ENCODE results near the gene VPS37C.
"Not testable (repeated sequence)": the region's sequence is repeated elsewhere in the genome, so short reads cannot be mapped to it uniquely, and the experiment has no call there.

The VPS37C gene

DNA sequence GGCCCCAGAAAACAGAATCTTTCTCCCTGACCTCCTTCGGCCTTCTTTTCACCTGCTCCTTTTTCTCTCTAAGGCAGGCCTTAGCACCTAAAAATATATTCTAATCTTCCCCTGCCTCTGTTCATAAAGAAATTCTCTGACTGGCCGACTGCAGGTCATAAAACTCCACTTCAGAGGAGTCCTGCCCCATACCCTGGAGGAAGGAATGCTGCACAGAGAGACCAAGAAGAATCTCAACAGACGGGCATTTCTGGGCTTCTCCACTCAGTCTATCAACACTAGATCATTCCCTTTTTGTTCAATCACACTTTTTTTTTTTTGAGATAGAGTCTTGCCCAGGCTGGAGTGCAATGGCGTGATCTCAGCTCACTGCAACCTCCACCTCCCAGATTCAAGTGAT is 22.4 kb upstream of the VPS37C start:
- H3K27ac ChIP-seq: no peak overlapping the region
- no peak for TF ChIP-seq ZFX (IDR thresholded peaks at IDR 0.05; ENCODE audit: borderline replicate concordance)
- TF ChIP-seq, protein P1, sequence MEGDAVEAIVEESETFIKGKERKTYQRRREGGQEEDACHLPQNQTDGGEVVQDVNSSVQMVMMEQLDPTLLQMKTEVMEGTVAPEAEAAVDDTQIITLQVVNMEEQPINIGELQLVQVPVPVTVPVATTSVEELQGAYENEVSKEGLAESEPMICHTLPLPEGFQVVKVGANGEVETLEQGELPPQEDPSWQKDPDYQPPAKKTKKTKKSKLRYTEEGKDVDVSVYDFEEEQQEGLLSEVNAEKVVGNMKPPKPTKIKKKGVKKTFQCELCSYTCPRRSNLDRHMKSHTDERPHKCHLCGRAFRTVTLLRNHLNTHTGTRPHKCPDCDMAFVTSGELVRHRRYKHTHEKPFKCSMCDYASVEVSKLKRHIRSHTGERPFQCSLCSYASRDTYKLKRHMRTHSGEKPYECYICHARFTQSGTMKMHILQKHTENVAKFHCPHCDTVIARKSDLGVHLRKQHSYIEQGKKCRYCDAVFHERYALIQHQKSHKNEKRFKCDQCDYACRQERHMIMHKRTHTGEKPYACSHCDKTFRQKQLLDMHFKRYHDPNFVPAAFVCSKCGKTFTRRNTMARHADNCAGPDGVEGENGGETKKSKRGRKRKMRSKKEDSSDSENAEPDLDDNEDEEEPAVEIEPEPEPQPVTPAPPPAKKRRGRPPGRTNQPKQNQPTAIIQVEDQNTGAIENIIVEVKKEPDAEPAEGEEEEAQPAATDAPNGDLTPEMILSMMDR (IDR thresholded peaks at IDR 0.05): no peak

DNA sequence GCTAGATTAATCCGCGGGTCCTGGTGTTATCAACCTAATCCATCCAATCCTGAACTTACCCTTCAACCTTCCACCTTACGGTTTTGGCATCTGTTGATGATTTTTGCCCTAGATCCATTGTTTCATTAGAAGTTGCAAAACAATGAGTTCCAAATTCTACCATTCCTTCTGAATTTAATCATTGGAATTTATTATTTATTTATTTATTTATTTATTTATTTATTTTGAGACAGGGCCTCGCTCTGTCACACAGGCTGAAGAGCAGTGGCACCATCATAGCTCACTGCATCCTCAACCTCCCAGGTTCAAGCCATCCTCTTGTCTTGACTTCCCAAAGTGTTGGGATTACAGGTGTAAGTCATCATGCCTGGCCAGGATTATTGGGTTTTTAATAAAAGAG is 20.3 kb upstream of the VPS37C start:
- no peak overlapping the region for H3K27ac ChIP-seq
- TF ChIP-seq, protein P1 (IDR thresholded peaks at IDR 0.05): no peak
- TF ChIP-seq ZFX (IDR thresholded peaks at IDR 0.05; ENCODE audit: borderline replicate concordance): no peak

DNA sequence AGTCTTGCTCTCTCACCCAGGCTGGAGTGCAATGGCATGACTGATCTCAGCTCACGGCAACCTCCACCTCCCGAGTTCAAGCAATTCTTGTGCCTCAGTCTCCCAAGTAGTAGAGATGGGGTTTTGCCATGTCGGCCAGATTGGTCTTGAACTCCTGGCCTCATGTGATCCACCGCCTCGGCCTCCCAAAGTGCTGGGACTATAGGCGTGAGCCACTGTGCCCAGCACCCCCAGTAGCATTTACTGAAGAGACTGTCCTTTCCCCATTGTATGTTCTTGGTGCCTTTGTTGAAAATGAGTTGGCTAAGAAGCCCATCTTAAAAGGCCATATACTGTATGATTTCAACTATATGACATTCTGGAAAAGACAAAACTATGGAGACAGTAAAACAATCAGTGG is 19.0 kb upstream of the VPS37C start:
- H3K27ac ChIP-seq: not testable (repeated sequence)

DNA sequence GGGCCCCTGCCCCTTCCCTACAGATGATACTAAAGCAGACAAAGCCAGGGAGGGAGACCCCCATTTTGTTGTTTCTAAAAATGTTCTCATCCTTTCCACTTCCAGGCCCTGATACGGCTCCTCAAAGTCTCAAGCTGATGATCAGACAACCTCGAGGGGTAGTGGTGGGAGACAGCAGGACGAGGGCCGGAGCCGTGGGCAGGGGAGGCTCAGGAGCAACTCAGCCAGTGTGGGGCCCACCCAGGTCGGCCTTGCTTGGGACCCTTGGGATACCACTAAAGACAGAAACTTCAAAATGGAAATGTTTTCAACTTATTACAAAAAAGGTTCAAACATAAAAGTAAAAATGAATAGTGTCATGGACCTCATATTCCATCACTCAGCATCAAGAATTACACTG is 15.2 kb upstream of the VPS37C start:
- TF ChIP-seq ZFX (IDR thresholded peaks at IDR 0.05; ENCODE audit: borderline replicate concordance): no peak
- TF ChIP-seq, protein P1 (IDR thresholded peaks at IDR 0.05): no peak
- H3K27ac ChIP-seq: no peak overlapping the region

DNA sequence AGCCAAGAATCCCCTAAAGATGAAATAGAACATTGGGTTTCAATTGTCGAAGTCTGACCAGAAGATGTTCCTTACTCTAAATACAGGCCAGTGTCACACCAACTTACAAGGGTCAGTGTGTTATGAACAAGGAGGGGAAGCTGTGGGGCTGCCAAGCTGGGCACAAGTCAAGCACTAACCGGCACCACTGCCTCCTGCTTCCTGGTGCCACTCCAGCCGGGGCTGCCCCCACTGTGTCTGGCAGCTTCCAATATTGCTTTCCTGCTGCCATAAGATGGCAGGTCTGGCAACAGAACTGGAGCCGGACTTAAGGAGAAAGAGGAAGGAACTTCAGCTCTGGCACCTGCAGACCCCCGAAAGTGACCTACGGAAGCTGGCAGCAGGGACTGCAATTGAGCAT is 13.7 kb upstream of the VPS37C start:
- no peak overlapping the region for H3K27ac ChIP-seq
- TF ChIP-seq, protein P1 (IDR thresholded peaks at IDR 0.05): no peak
- no peak for TF ChIP-seq ZFX (IDR thresholded peaks at IDR 0.05; ENCODE audit: borderline replicate concordance)

DNA sequence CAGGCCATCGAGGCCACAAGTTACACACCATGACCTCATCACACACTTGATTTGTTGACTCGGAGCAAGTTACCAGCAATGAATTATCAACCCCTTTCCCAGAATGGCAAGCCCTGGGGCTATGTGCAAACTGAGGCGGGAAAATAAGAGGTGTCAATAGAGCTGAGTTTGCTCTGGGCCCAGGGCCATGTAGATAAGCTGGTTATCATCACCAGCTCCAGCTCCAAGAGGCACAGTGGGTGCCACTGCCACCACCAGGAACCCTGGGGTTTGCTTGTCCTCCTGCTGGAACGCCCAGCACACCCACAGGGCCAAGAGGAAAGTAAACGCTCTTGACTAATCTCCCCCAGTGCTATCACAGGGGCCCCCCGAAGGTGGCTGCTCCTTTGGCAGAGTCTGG is 13.0 kb upstream of the VPS37C start:
- no peak overlapping the region for H3K27ac ChIP-seq
- no peak for TF ChIP-seq ZFX (IDR thresholded peaks at IDR 0.05; ENCODE audit: borderline replicate concordance)
- TF ChIP-seq, protein P1 (IDR thresholded peaks at IDR 0.05): no peak

DNA sequence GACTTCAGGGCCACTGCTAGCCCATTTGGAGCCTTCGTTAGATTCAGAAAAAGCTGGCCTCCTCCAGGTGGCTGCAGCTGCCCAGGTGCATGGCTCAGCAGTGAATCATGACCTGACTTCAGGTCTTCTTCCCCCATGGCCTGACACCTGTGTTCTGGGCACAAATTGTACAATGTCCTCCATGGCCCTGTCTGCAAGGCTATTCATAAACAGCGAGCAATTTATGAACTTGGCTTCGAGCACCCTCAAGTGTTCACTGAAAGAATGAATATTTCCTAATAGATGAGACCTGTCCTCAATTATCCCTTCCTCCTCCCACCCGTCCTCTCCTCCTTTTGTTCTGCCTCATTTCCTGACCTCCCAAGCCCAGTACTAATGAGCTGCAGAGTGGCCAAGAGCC is 12.2 kb upstream of the VPS37C start:
- TF ChIP-seq ZFX (IDR thresholded peaks at IDR 0.05; ENCODE audit: borderline replicate concordance): no peak
- TF ChIP-seq, protein P1 (IDR thresholded peaks at IDR 0.05): 0 out of 2 replicates have a peak, but pooled peaks have one; percentile 13
- H3K27ac ChIP-seq: no peak overlapping the region

DNA sequence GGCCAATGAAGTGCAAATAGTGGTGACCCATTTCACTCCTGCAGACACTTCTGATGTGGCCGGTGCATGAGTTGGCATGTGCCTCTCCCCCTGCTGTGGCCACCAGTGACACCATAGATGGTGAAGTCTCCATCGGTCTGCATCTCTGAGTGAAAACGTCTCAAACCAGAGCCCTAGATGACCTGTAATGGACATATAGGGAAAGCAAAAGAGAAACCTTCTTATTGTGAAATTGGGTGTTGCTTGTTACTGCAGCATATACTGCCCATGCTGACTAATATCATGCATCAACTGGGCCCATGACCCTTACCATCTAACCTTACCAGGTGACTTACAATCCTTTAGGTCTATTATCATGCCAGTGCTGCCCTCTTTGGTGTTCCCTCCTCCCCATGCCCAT is 11.7 kb upstream of the VPS37C start:
- TF ChIP-seq, protein P1 (IDR thresholded peaks at IDR 0.05): no peak
- no peak for TF ChIP-seq ZFX (IDR thresholded peaks at IDR 0.05; ENCODE audit: borderline replicate concordance)
- H3K27ac ChIP-seq: no peak overlapping the region

Measured in 22Rv1 (cell line).